Neural progenitor cell (in vitro differentiated cells): ENCODE measurements around the gene SPEN. TPM values are rescaled to one million over a fixed set of nuclear protein-coding genes. Genes with fewer than 3 reads are reported as not detected.
A peak's percentile ranks its signal among the peaks of the same experiment; 100 is the strongest.

Experiments used
- DNase-seq: peaks from one replicate; pipeline ENCODE4 v3.0.0-alpha.2; 2016; ENCODE audit warnings: low spot score
- H2AFZ ChIP-seq: fragments of 200-600 bp; sonication (generic); replicated peaks from 2 replicates; pipeline ENCODE4 v1.6.1; 2016; ENCODE audit warnings: antibody characterized with exemption
- H3F3A ChIP-seq: fragments of 200-600 bp; sonication (generic); 2 replicates; pipeline ENCODE4 v1.6.1; 2016; ENCODE audit warnings: antibody characterized with exemption, low read depth
- H3K27ac ChIP-seq: fragments of 200-600 bp; sonication (generic); 2 replicates; pipeline ENCODE4 v1.5.1; 2016; ENCODE audit warnings: mild to moderate bottlenecking
- H3K27me3 ChIP-seq: fragments of 200-600 bp; sonication (generic); 2 replicates; pipeline ENCODE4 v1.6.1; 2016; ENCODE audit warnings: mild to moderate bottlenecking, moderate library complexity
- H3K36me3 ChIP-seq: fragments of 200-600 bp; sonication (generic); 2 replicates; pipeline ENCODE4 v1.5.1; 2016
- H3K4me1 ChIP-seq: fragments of 200-600 bp; sonication (generic); 2 replicates; pipeline ENCODE4 v1.6.1; 2016; ENCODE audit warnings: mixed run types
- H3K4me2 ChIP-seq: fragments of 200-600 bp; sonication (generic); 2 replicates; pipeline ENCODE4 v1.6.1; 2016
- H3K4me3 ChIP-seq: fragments of 200-600 bp; sonication (generic); 2 replicates; pipeline ENCODE4 v1.5.1; 2016
- H3K79me2 ChIP-seq: fragments of 200-600 bp; sonication (generic); 2 replicates; pipeline ENCODE4 v1.6.1; 2016; ENCODE audit warnings: low read depth
- H3K9ac ChIP-seq: fragments of 200-600 bp; sonication (generic); 2 replicates; pipeline ENCODE4 v1.6.1; 2016
- H3K9me3 ChIP-seq: fragments of 200-600 bp; sonication (generic); 2 replicates; pipeline ENCODE4 v1.5.1; 2016; ENCODE audit warnings: low read depth
- H4K20me1 ChIP-seq: fragments of 200-600 bp; sonication (generic); 2 replicates; pipeline ENCODE4 v1.6.1; 2016; ENCODE audit warnings: low read depth
- H3K27ac Mint-ChIP-seq: 3 replicates; pipeline ENCODE4 v1.8.0; 2021; ENCODE audit warnings: mixed read lengths
- H3K27me3 Mint-ChIP-seq: 2 replicates; pipeline ENCODE4 v1.8.0; 2022; ENCODE audit warnings: low read depth, mild to moderate bottlenecking, inconsistent platforms, moderate library complexity, mixed read lengths; ENCODE audit not compliant: insufficient read depth
- H3K36me3 Mint-ChIP-seq: 3 replicates; pipeline ENCODE4 v1.8.0; 2021; ENCODE audit warnings: mixed read lengths
- H3K4me1 Mint-ChIP-seq: 3 replicates; pipeline ENCODE4 v1.8.0; 2021; ENCODE audit warnings: mixed read lengths
- H3K4me3 Mint-ChIP-seq: 3 replicates; pipeline ENCODE4 v1.8.0; 2021; ENCODE audit warnings: mild to moderate bottlenecking, moderate library complexity, mixed read lengths
- H3K9me3 Mint-ChIP-seq: 3 replicates; pipeline ENCODE4 v1.8.0; 2020; ENCODE audit warnings: mixed read lengths
- CTCF ChIP-seq: fragments of 200-600 bp; sonication (generic); IDR thresholded peaks from 2 replicates; pipeline ENCODE4 v1.5.1; 2017; ENCODE audit warnings: antibody characterized with exemption, mild to moderate bottlenecking
- EZH2 ChIP-seq: fragments of 200-600 bp; sonication (generic); IDR thresholded peaks from 2 replicates; pipeline ENCODE4 v1.6.1; 2017; ENCODE audit warnings: antibody characterized with exemption, mild to moderate bottlenecking, moderate library complexity
- EZH2phosphoT487 ChIP-seq: fragments of 200-600 bp; sonication (generic); IDR thresholded peaks from 2 replicates; pipeline ENCODE4 v1.6.1; 2017; ENCODE audit warnings: antibody characterized with exemption
- total RNA-seq: library from RNA; depleted of rRNA; stranded (reverse); fragments of >200 nt; gene quantifications from 2 replicates; pipeline ENCODE4 v1.2.3, GENCODE V29; 2015; ENCODE audit warnings: low replicate concordance

SPEN gene
- total RNA-seq, 1 donor from 2014 or later, result 59.6 TPM

- Histone ChIP-seq H3K9me3 (no peaks in the 10 kb centered on the region), H3K27ac (no peak overlapping the region), H3K4me2 (no peak overlapping the region), H3K9ac (no peak overlapping the region), H3K79me2 (no peaks in the 10 kb centered on the region), H2AFZ (no peak overlapping the region), H3K4me1 (peaks cover 7% of the 10 kb centered on the region), H4K20me1 (peaks cover 47% of the 10 kb centered on the region), H3K4me3 (no peak overlapping the region), H3K27me3 (no peaks in the 10 kb centered on the region), H3F3A (no peaks in the 10 kb centered on the region), H3K36me3 (no peaks in the 10 kb centered on the region)
- Mint-ChIP-seq H3K9me3 (no peaks in the 10 kb centered on the region), H3K27ac (no peak overlapping the region), H3K4me1 (peaks cover 39% of the 10 kb centered on the region), H3K36me3 (peaks cover 12% of the 10 kb centered on the region), H3K4me3 (no peak overlapping the region), H3K27me3 (peaks cover 6% of the 10 kb centered on the region)
- DNase-seq, result no peak
- no peak for TF ChIP-seq EZH2
- no peak for TF ChIP-seq CTCF
- TF ChIP-seq EZH2phosphoT487, result no peak
Measured at GRCh38 chr1:15946571-15947381, 99.3 kb downstream of the SPEN start.

DNA sequence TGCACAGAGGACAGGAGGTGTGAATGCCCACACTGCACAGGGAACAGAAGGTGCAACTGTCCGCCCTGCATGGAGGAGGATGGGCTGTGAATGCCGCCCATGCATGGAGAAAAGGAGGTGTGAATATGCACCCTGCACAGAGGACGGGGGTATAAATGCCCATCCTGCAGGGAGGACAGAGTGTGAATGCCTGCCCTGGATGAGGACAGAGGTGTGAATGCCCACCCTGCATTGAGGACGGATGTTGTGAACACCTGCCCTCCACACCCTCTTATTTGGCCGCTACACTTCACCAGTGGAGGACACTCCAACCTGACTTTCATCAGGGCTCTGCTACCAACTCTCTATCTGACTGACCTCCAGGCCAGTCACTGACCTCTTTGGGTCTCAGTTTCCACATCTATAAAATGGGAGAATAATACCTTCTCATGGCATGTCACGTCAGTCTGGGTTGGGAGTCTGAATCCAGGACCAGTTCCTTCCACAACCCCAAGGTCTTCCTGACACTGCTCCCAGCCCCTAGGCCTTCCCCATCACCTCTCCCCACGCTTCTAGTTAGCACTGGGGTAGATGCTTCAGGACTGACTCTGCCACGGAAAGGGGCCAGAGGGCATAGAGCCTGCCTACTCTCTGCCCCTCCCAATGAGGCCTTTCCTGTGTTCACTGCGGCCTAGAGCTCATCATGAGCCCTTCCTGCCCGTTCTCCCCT lies 100.0 kb downstream of the SPEN start:
- H3K36me3 ChIP-seq, result no peaks in the 10 kb centered on the region
- Mint-ChIP-seq H3K9me3 (no peaks in the 10 kb centered on the region), H3K4me1 (peaks cover 46% of the 10 kb centered on the region), H3K4me3 (peak overlapping the region; percentile 30), H3K27me3 (peaks cover 6% of the 10 kb centered on the region), H3K27ac (no peak overlapping the region), H3K36me3 (peaks cover 13% of the 10 kb centered on the region)
- no peak for TF ChIP-seq EZH2
- TF ChIP-seq CTCF, result no peak
- no peak for TF ChIP-seq EZH2phosphoT487
- H3K4me1 ChIP-seq, result peaks cover 7% of the 10 kb centered on the region
- H3K27me3 ChIP-seq, result no peaks in the 10 kb centered on the region
- H2AFZ ChIP-seq, result no peak overlapping the region
- no peak overlapping the region for H3K27ac ChIP-seq
- H3K79me2 ChIP-seq, result no peaks in the 10 kb centered on the region
- H3K4me2 ChIP-seq, result no peak overlapping the region
- H3F3A ChIP-seq, result no peaks in the 10 kb centered on the region
- H4K20me1 ChIP-seq, result peaks cover 55% of the 10 kb centered on the region
- H3K9ac ChIP-seq, result no peak overlapping the region
- no peak overlapping the region for H3K4me3 ChIP-seq
- no peak for DNase-seq
- H3K9me3 ChIP-seq, result no peaks in the 10 kb centered on the region

GRCh38 chr1:15948091-15948591 lies 100.6 kb downstream of the SPEN start:
- H3K36me3 Mint-ChIP-seq, result peaks cover 16% of the 10 kb centered on the region
- H3K36me3 ChIP-seq, result no peaks in the 10 kb centered on the region
- no peak overlapping the region for H3K9ac ChIP-seq
- H3F3A ChIP-seq, result no peaks in the 10 kb centered on the region
- no peaks in the 10 kb centered on the region for H3K27me3 ChIP-seq
- H3K27ac ChIP-seq, result no peak overlapping the region
- no peak overlapping the region for H2AFZ ChIP-seq
- H3K9me3 Mint-ChIP-seq, result no peaks in the 10 kb centered on the region
- H3K27me3 Mint-ChIP-seq, result peaks cover 8% of the 10 kb centered on the region
- H3K27ac Mint-ChIP-seq, result no peak overlapping the region
- TF ChIP-seq EZH2phosphoT487 (no peak), EZH2 (no peak), CTCF (no peak)
- no peaks in the 10 kb centered on the region for H3K9me3 ChIP-seq
- peak; percentile 45 for DNase-seq
- H3K4me1 ChIP-seq, result peaks cover 7% of the 10 kb centered on the region
- no peak overlapping the region for H3K4me2 ChIP-seq
- peaks cover 59% of the 10 kb centered on the region for H4K20me1 ChIP-seq
- H3K4me3 ChIP-seq, result no peak overlapping the region
- no peak overlapping the region for H3K4me3 Mint-ChIP-seq
- H3K4me1 Mint-ChIP-seq, result peaks cover 50% of the 10 kb centered on the region
- peaks cover under 1% of the 10 kb centered on the region for H3K79me2 ChIP-seq
